ENCODE results near the gene ZDHHC9.
A peak's percentile ranks its signal among the peaks of the same experiment; 100 is the strongest.
"Not testable (repeated sequence)": the region's sequence is repeated elsewhere in the genome, so short reads cannot be mapped to it uniquely, and the experiment has no call there.

Gene ZDHHC9

GRCh38 chrX:129843459-129844306, at the start of gene ZDHHC9:
Gene ZDHHC9 (minus strand): TSS chrX:129843886. CDS start chrX:129841945, 1,941 bp downstream.
- DNase-seq = peak; percentile 96

DNA sequence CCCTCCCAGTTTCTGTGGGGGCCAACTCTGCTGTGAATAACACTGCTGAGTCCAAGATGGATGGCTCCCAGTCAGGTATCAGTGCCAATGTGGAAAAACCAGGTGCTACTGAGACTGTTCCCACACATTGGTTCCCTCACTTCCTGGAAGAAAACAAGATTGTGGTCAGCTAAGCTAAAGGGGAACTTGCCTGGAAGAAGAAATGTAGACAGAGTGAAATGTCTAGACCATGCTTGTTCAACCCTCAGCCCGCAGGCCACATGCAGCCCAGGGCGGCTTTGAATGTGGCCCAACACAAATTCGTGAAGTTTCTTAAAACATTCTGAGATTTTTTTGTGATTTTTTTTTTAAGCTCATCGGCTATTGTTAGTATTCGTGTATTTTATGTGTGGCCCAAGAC, 33.7 kb upstream of the ZDHHC9 start:
- DNase-seq = no peak

GRCh38 chrX:129876771-129877305, 33.2 kb upstream of the ZDHHC9 start:
- DNase-seq = no peak

GRCh38 chrX:129875669-129876068, 32.0 kb upstream of the ZDHHC9 start:
- DNase-seq = no peak

DNA sequence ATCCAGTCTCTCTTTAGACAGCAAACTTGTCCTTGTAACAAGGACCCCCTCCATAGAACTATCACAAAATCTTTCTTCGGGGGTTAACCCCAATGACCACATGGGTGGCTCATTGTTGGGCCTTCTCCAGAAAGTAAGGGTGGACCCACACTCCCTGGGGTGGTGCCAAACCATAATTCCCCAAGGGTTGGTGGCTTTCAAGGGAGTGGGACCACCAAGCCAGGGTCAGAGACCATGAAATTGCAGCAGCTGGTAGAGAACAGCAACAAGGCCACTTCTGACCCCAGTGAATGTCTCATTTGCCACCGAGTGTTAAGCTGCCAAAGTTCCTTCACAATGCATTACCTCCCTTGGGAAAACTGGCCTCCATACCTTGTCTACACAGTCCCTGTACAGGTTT, 28.8 kb upstream of the ZDHHC9 start:
- no peak for DNase-seq

DNA sequence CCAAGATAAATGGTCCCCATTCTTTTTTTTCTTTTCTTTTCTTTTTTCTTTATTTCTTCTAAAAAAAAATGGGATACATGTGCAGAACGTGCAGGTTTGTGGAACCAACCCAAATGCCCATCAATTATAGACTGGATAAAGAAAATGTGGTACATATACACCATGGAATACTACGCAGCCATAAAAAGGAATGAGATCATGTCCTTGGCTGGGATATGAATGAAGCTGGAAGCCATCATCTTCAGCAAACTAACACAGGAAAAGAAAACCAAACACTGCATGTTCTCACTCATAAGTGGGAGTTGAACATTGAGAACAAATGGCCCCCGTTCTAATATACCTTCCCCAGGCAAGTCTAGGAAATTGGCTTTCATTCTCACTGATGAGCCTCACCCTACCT, 22.6 kb upstream of the ZDHHC9 start:
- not testable (repeated sequence) for DNase-seq

- DNase-seq = not testable (repeated sequence)
Measured at GRCh38 chrX:129859134-129859533, 15.4 kb upstream of the ZDHHC9 start.

DNA sequence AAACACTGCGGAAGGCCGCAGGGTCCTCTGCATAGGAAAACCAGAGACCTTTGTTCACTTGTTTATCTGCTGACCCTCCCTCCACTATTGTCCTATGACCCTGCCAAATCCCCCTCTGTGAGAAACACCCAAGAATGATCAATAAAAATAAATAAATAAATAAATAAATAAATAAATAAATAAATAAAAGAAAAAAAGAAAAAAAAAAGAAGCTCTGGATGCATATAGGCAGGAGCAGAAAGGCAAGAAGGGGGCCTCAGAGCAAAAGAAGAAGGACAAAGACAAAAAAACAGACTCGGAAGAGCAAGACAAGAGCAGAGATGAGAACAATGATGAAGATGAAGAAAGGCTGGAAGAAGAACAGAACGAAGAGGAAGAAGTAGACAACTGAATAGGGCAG, 8.1 kb upstream of the ZDHHC9 start:
- DNase-seq = not testable (repeated sequence)

- DNase-seq = no peak
Measured at GRCh38 chrX:129846716-129847115, 3.0 kb upstream of the ZDHHC9 start.

GRCh38 chrX:129845616-129846190, 2.0 kb upstream of the ZDHHC9 start:
- no peak for DNase-seq

GRCh38 chrX:129843209-129843458, 552 bp downstream of the ZDHHC9 start:
- DNase-seq = no peak

DNA sequence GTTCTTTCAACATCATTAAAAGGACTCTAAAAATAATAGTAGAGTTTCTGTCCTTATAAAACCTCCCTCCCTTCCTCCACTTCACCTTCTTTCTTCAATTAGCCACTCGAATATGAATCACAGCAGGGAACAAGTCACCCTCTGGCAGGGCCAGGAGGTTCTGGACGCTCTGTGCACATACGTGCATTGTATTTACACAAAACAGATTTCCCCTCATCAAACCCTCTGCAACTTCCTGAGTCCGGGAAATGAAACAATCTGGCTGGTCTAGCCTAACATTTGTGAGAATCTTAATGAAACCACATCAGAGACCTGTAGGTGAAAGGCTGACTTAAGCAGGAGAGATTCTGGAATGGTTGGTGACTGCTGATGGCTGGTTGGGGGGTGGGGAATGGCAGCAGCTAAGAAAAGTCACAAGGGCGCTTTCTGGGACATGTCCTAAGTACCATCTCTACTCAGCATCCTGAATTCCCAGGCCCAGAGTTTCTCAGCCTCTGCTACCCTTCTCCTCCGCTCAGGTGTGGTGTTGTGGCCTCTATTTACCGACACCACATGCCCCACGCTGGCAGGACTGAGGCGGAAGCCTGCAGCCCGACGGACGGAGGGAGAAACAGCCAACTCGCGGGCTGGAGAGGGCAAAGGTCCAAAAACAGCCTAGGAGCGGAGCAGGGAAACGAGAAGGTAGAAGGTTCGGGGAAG, 1.0 kb downstream of the ZDHHC9 start:
- DNase-seq = peak; percentile 32

- DNase-seq = no peak
Measured at GRCh38 chrX:129840344-129840743, 3.3 kb downstream of the ZDHHC9 start.

DNA sequence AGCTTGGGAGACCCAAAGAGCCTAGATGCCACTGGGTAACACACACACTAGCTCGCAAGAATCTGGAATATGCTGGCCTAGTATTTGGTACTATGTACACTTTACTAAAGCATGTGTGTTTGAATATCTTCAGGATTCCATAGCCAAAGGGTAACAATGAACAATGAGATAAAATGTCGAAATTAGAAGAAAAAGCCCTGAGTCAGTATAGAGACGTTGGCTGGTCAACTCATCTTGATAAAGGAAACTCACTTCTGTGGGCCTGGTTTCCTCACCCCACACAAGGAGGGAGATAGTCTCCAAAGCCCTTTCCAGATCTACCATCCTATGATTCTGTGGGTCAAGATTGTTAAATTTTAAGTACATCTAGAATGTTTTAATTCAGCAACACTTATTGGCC, 6.9 kb downstream of the ZDHHC9 start:
- no peak for DNase-seq

DNA sequence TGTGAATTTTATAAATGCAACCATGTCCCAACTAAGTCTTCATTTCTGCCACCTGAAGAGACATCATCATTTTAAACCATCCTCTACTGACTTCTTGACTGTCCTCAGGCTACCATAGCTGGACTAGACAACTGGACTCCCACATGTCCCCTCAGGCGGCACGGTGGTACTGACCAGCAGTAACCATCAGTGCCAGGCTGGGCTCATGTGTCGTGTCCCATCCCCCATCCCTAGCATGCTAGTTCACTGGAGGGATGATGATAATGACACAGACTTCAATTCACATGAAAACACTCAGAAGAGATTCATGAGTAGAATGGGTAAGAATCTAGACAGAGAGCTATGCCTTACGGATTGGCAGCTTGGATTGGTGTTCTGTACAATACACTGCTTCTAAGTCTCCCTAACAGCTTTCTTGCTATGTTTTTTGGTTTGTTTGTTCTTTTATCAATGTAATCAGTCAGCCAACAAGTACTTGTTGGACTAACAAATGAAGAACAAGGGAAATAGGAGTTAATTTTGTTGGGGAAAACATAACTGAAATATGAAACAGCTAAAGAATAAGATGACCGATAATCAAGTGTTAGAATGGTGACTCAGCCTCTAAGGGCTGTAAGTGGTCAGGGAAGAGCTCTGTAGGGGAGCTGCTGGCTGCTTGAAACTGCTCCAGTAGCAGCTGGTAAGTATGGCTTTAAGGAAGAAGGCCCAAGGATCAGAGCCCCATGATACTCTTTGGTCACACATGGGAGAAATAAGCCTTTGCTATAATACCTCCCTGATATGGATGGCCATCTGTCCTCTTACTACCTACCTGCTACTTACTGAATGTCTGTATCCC, 10.3 kb downstream of the ZDHHC9 start:
- DNase-seq = no peak

- DNase-seq = no peak
Measured at GRCh38 chrX:129831091-129831885, 12.4 kb downstream of the ZDHHC9 start.

- no peak for DNase-seq
Measured at GRCh38 chrX:129830494-129830893, 13.2 kb downstream of the ZDHHC9 start.

GRCh38 chrX:129825746-129826505, 17.8 kb downstream of the ZDHHC9 start:
- no peak for DNase-seq

DNA sequence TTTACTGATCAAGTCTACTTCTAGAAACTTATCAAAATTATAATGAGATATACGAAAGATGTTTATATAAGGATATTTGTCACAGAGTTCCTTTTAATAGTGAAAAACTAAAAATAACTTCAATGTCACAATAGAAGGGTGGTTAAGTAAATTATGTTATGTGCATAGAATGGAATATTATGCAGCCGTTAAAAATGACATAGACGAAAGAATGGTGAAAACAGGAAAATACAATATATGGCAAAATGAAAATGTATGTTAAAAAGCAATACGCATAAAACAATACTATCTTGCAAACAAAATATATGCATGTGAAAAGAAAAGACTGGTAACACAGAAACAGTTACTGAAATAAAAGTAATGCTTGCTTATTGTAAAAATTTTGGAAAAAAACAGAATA, 19.1 kb downstream of the ZDHHC9 start:
- no peak for DNase-seq

GRCh38 chrX:129823522-129823921, 20.2 kb downstream of the ZDHHC9 start:
- no peak for DNase-seq

- DNase-seq = peak; percentile 55
Measured at GRCh38 chrX:129823115-129823514, 20.6 kb downstream of the ZDHHC9 start.

Measured in eye (tissue), 1 donor.